ENCODE results near the gene PODN.

The PODN gene

DNA sequence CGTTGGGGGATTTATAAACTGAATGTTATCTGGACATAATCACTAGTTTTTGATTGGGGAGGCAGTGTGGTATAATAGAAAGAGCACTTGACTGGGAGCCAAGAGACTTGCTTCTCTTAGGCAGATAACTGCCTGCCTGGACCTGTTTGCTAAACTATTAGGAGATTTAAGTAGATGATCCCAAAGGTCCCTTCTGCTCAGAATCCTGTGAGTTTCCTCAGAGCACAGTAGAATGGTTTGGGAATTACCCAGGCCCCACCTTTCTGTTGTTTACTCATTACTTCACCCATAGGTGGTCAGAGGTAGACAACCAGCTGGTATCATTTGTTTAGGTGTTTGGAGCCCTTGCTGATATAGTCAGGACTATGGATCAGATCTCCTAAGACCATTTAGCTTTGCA is 10.3 kb upstream of the PODN start:
- DNase-seq: peak; percentile 16

DNA sequence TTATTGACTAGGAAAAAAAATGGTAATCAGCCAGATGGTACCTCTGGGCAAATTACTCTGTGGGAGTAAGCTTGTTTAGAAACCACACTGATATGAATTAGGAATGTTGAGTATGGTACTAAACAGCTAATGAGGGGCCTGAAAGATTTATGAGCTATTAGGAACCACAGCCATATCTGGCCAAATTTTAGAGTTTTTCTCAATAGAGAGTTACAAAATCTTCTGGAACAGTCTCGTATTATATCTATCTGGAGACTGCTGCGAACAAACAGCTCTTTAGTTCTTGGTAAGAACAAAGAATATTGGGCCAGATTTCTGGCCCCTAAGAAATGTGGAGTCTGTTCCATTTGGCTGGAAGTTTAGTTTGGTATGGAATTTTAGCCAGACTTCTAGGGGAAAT is 4.9 kb upstream of the PODN start:
- no peak for DNase-seq

DNA sequence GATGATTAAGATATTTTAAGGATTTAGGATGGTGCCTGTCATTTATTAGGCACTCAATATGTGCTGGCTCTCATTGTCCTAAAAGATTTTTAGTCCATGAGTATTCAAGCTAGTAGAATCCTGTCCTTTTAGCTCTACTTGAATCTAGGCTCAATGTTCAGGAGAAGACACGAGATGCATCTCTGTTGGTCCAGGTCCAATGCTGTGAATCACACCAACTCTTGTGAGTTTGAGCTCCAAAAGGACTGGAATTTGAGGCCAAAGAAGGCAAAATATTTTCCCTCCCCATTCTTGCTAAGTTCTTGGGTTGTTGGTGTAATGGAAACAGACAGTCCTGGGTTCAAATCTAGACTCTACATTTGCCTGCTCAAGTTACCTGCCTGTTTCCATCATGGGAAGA is 1.4 kb upstream of the PODN start:
- DNase-seq: no peak

DNA sequence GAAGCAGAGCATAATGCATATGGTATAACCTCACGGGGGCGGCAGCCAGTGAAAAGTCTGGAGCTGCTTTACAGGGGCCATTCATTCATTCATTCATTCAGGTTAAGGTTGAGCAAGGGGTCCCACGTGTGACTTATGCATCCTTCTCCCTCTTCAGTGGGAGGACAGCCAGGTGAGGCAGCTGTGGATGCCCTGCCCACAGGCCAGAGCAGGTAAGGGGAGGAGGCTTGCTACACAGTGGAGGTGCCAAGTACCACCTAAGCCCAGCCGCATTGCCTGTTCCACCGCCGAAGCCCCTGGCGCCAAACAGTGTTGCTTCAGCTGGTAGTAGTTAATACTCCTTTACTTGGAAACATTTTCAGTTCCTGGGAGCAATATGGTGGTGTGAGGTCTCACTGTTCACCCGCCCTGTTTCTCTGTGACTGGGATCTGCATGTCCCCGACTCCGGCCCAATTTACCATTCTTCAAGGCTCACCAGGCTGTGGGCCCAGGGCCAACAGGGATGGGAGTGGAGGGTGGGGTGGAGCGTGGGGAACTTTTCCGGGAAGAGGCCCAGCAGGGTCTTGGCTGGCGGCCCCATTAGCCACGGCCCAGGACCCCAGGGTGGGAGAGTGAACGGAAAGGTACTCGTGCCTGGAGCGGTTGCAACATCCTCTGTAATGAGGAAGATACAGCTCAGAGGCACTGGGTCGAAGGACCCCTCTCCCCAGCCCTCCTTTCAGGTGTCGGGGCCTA is 722 bp upstream of the PODN start:
- DNase-seq: no peak

DNA sequence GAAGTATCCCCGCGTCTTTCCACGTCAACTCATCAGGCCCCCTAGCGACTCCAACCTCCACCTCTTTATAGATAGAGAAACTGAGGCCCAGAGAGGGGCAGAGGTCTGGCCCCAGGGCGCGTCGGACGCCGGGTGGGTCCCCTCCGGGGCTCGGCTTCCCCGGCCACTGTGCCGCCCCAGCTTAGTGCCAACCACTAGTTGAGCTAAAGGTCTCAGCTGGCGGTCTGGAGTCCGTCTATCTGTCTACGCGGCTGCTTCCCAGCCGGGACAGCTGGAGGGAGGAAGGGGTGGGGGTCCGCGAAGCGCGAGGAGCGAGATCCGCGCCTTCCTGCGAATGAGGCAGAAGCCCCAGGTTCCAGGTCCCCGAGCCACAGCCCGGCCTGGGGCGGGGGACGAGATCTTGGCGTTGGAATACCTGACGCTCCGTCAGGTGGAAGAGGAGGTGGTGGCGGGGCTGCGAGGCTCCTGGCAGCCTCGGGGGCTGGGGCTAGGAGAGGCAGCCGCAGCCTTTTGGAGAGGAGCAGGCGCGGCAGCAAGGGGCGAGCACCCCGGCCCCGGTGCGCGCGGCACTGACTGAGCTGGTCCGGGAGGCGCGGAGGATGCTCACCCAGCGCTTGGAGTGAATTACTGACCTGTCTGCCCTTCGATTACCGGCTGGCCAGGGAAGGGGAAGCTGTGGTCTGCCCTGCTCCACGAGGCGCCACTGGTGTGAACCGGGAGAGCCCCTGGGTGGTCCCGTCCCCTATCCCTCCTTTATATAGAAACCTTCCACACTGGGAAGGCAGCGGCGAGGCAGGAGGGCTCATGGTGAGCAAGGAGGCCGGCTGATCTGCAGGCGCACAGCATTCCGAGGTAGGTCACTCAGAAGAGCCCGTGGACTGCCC is 937 bp downstream of the PODN start:
- DNase-seq: no peak

DNA sequence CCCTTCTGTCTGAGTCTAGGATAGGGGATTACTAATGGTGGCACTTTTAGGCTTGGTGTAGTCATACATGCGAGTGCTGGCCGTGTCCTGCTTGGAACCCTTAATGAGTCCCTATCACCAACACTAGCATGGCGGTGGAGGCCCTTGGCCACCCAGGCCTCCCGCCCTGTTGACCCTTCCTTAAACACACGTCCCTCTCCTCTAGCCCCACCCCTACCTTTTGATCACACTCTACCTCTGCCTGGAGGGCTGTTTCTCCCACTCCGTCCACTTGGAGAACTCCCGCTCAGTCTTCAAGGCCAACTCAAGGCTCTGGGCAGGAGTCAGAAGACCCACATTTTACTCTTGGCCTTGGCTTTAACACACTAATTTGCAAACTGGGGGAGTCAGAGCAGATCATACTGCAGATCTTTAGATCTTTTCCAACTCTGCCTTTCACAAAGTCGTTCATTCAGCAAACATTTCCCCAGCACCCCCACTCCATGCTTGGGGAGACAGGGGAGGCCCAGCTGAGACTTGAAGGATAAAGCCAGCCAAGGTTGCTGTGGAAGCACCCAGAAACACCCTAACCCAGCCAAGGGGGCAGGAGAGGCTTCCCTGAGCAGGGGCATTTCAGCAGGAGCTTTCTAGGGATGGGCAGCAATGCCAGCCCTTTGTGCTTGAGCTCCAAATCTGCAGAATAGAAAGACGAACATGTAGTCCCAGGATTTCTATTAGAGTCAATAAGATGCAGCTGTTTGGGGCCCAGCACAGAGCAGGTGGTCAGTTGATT is 1.9 kb downstream of the PODN start:
- no peak for DNase-seq

DNA sequence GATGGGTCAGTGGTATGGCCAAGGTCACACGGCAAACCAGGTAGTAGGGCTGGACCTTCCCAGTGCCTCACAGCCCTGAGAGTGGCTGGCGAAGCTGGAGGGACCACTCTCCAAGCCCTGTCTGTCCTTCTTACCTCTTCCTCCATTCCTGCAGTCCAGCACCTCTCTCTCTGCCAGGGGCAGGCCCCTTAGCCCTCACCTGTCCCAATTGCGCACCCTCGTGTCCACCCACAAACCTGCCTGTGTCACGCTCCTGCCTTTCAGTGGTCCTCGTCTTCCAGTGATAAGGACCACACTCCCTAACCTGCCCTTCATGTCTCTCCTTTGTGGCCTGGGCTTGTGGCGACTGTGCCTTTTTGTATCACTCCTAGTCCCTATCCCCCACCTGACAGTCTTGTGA is 3.4 kb downstream of the PODN start:
- DNase-seq: no peak

DNA sequence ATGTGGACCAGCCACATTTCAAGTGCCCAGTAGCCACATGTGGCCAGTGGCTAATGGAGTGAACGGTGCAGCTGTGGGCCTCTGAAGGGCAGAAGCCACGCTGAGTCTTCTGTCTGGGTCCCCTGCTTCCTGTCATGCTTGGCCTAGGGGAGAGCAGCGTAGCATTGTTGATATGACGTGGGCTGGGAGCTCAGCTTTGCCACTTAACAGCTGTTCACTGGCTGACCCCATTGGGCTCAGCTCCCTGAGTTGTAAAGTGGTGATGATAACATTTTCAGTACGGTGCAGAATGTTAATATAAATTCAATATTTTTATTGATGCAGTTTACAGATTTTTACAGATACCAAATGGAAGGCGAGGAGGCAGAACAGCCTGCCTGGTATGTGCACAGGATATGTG is 4.5 kb downstream of the PODN start:
- no peak for DNase-seq

DNA sequence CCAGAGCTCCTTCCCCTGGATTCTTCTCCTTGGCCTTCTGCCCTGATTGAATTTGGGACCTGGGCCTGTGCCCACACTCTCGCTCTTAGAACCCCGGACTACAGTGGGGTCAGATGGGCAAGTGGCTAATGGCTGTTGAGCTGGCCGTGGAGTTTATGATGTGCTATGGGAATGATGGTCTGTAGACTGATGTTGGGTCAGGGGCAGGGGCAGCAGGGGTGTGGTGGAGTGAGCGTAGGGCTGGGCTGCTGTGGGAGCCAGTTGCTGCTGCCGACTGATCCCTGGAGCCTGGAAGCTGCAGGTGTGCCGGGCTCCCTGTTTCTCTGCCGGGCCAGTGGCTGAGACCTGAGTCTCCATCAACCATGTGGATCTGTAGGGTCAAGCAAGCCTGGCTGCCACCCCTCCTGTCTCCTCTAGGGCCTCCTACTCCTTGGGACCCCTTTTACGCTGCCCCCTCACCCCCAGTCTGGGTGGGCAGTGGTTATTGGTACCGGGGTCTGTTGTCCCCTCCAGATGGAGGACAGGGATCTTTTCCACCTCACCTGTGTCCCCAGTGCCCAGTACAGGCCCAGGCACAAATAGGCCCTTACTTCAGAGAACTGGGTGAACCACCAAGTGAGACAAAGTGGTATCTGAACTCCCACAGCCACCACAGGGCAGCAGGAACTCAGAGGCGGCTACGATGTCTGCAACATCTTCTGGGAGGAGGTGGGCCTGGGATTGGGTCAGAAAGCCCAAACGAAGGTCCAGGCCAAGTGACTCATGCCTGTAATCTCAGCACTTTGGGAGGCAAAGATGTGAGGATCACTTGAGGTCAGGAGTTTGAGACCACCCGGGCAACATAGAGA is 5.1 kb downstream of the PODN start:
- no peak for DNase-seq

DNA sequence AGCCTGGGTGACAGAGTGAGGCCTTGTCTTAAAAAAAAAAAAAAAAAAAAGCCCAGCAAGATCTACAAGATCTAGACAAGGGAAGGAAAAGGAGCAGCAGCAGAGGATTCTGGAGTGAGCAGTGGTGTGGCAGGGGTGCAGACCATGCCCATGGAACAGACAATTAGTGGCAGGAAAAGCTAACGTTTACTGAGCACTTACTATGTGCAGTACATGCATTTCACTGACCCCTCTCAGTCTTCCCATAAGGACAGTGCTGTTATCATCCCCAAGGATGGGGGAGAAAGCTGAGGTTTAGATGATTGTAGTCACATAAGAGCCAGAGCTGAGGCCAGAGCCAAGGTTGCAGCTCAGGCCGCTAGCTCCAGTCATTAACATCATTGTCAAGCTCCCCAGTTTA is 5.9 kb downstream of the PODN start:
- no peak for DNase-seq

DNA sequence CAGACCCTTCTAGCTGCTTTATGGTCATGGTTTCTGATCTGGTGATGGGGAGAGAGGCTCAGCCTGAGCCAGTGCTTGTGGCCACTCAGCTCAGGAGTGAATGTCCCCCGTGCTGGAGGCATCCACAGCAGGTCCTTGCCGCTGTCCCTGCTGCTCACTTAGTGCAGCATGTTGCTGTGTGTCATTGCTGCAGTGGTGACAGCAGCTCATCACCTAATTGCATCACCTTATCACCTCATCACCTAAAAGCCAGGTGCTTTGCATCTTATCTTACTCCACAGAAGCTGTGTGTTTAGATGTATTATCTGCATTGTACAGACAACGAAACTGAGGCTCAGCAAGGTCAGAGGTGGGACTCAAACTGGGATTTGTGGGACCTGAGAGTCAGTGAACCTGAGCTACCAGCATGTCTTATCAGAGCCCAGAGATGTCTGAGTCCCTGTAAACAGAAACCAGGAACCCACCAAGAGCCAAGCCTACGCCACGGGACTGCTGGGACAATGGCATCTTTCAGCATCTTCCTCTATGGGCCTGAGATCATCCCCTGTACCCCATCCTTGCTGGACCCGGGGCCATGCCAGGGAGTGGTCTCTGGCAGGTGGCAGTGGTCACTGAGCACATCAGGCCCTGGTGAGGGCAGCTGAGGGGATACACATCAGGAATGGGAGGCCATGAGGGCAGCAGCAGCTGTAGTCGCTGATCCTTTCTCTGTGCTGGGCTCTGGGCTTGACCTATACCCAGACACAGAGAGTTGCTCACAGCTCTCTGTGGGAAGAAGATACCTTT is 6.5 kb downstream of the PODN start:
- DNase-seq: no peak

DNA sequence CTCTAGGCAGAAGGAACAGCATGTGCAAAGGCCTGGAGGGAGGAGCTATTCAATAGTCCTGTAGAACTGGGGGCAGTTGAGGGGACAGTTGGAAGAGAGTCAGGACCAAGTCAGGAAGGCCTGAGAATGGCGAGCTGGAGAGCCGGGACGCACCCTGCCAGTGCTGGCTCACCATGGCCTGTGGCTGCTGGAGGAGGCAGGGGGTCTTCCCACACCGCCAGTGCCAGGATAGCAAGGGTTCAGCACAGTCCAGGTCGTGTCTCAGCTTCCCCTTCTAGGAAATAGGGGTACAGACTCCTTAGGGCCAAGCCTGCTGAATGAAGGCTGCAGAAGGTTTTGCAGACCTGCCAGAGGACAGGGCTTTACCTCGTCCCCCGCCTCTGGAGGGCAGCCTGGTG is 7.3 kb downstream of the PODN start:
- no peak for DNase-seq

DNA sequence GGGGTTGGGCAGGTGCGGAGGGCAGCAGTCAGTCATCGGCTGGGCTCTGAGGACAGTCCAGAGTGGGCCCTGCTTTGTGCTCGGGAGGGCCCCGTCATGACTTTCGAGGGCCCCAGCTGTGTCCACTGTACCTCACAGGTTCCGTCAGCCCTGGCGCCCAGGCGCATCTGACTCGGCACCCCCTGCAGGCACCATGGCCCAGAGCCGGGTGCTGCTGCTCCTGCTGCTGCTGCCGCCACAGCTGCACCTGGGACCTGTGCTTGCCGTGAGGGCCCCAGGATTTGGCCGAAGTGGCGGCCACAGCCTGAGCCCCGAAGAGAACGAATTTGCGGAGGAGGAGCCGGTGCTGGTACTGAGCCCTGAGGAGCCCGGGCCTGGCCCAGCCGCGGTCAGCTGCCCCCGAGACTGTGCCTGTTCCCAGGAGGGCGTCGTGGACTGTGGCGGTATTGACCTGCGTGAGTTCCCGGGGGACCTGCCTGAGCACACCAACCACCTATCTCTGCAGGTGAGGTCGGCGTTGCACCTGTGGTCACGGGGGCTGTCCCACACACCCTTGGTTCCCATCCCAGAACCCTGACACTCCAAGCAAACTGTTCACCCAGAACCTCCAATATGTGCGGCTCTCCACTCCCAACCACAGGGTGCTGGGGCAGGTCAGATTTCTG is 7.8 kb downstream of the PODN start:
- no peak for DNase-seq

DNA sequence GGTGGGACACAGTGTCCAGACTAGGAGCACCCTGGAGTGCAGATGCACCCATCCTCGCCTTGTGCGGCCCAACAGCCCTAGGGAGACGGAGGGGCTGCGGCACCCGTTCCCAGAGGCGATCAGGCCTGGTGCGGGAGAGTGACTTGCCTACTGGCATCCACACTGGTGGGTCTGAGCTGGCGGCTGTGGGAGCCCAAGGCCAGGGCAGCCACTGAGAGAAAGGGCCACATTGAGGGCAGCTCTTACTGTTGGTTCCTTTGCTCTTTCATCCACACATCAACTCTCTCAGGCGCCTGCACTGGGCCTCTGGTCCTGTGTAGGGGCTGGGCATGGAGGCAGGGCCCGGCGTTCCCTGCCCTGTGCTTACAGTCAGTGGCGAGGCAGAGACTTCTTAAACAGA is 8.6 kb downstream of the PODN start:
- no peak for DNase-seq

DNA sequence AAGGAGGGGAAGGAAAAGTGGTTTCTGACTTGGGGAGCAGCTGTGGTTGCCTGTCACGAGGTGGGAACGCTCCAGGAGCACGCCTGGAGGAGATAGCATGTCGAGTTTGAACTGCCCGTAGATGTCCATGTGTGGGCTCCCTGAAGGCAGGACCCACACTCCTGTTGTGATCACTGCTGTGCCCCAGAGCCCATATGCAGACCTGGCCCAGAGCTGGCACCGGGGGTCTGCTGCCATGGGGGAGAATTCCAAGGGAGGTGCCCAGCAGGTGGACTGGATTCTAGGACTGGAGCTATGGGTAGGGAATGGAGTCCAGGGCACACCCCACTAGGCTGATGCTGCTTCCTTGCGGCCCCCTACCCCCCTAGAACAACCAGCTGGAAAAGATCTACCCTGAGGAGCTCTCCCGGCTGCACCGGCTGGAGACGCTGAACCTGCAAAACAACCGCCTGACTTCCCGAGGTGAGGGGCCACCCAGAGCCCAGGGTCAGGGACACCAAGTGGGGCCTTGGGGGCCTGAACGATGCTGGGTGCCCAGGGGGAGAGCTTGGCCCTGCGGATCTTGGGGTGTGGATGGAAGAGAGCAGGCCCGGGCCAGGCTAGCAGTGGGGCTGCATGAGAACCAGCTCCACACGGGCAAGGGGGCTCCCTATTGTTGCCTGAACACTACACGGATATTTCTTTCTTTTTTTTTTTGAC is 9.3 kb downstream of the PODN start:
- DNase-seq: no peak

DNA sequence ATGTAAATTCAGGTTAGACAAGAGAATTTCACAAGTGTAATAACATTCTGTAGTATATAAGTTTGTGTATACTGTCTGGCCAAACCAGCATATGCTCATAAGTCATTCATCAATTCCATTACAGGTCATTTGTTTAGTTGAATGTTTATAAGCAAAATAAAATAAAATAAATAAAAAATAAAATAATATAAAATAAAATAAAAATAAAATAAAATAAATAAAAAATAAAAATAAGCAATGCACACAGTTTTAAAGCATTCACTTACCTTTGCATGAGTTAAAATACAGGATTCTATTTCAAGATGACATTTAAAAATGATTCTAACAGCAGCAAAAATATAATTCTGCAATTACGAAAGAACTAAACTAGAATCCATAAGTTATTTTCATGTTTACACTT is 9.9 kb downstream of the PODN start:
- no peak for DNase-seq

DNA sequence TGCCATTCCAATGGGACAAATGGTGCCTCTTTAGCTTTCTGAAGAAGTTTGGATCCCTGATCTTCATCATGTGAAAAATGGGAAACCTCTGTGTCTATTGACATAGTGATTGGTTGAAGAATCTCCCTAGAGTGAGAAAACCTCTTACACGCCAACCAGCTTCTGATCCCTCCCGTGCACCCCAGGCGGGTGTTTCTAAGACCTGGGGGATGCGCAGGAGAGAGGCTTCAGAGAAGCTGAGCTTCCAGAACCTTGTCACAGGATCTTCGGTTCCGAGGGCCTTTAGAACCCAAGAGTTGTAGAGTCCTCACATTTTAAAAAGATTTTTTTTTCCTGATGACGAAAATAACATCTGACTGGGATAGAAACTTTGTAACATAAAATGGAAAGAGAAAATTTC is 11.3 kb downstream of the PODN start:
- DNase-seq: no peak

DNA sequence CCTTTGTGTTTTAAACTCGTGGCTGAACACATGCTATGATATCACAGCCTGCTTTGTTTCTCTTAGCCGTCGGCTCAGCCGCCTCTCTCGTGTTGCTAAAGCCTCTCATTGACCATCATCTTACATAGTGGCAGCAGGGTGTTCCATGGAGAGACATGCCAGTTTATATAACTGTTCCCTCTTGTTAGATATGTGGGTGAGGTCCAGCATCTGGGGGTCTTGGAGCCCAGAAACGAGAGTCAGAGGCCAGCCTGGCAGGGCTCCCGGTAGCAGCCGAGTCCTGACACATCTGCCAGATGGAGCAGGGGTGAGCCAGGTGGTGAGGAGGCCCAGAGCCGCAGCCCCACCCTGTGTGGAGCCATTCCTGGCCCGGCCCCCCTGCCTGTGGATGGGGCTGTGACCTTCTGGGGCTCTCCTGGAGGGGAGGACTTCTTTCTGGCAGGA is 11.9 kb downstream of the PODN start:
- DNase-seq: no peak

DNA sequence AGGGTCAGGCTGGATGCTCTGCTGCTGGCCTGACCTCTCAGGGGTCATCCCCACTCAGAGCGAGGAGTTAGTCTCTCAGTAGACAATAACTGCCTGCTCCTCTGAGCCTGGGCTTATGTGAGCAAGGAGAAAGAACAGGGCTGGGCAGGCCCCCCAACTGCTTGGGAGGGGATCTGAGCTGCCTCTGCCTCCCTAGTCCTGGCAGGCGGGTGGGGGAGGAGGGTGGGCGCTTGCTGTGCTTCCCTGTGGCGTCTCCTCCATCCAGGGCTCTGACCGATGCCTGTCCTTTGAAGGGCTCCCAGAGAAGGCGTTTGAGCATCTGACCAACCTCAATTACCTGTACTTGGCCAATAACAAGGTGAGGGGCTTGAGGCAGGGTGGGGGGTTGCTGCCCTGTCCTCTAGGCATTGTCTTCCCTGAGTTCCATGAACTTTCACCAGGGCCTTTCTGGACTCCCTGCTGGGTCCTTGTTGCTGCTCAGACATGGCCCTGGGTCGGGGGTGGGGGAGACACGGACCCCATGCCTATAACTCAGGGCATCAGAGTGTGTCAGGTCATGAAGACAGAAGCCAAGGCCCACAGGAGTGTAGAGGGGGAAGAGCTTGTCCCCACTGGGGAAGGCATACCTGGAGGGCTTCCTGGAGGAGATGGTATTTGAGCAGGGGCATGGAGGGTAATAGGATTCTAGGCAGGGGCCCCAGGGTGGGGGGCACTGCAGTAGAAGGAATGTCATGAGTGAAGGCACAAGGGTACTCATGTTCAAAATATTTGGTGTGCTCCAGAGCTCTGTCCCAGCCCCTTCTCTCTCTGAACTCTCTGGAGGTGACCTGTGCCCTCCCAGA is 12.5 kb downstream of the PODN start:
- DNase-seq: no peak

DNA sequence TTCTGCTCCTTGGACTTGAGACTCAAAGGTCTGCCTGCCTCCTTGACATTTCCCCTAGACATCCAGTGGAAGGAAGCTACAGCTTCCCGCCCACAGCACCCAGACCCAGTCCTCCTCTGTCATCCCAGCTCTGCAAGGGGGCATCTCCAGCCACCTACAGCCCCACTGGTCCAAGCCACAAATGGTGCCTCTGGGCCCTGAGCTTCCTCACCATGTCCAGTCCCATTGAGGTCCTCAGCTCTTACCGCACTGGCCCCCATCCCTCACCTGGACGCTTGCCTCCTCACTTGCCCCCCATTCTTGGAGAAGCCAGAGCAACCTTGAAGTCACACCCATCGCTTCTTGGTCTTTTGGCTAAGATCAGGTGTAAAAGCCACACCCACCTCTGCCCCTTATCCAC is 13.2 kb downstream of the PODN start:
- no peak for DNase-seq
